GM12892 (cell line): Measurements from ENCODE around the gene IL27RA.

Experiments
- POLR2A ChIP-seq: IDR thresholded peaks from 2 replicates; pipeline ENCODE4 v1.6.1; 2011; ENCODE audit warnings: low read depth, low read length, control low read depth
- POLR2AphosphoS5 ChIP-seq: IDR thresholded peaks from 2 replicates; pipeline ENCODE4 v1.6.1; 2011; ENCODE audit warnings: low read depth, low read length, control low read depth

DNA sequence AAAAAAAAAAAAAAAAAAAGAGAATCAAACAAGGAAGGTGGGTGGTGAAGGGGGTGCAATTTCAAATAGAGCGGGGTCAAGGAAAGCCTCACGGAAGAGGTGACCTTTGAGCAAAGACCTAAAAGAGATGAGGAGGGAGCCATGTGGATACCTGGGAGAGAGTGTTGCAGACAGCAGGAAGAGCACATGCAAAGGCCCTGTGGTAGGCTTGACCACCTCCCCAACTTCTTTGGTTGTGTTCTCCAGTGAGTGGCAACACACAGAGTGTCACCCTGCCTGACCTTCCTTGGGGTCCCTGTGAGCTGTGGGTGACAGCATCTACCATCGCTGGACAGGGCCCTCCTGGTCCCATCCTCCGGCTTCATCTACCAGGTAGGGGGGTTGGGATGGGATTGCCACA is 18.9 kb downstream of the IL27RA start:
- no peak for TF ChIP-seq POLR2AphosphoS5
- TF ChIP-seq POLR2A, result no peak
